OCI-LY1 (cell line): Measurements from ENCODE around the gene LAMC1.

Experiments used
- H2AFZ ChIP-seq: fragments of 200-600 bp; sonication (generic), shearing (Covaris generic); 2 replicates; pipeline ENCODE4 v1.6.0; 2014; ENCODE audit warnings: antibody characterized with exemption, mild to moderate bottlenecking, low read length
- H3F3A ChIP-seq: fragments of 200-600 bp; sonication (generic), shearing (Covaris generic); 2 replicates; pipeline ENCODE4 v1.6.0; 2014; ENCODE audit warnings: mild to moderate bottlenecking, antibody characterized with exemption, low read length, moderate library complexity; ENCODE audit not compliant: insufficient read depth
- H3K27ac ChIP-seq: fragments of 200-600 bp; sonication (generic); 2 replicates; pipeline ENCODE4 v1.5.1; 2014; ENCODE audit warnings: low read length, mixed run types, mild to moderate bottlenecking, low read depth; ENCODE audit not compliant: poor library complexity, severe bottlenecking
- H3K27me3 ChIP-seq: fragments of 200-600 bp; sonication (generic); 2 replicates; pipeline ENCODE4 v1.6.0; 2014; ENCODE audit warnings: antibody characterized with exemption, mild to moderate bottlenecking, low read length, moderate library complexity; ENCODE audit not compliant: insufficient read depth
- H3K36me3 ChIP-seq: fragments of 200-600 bp; sonication (generic); 2 replicates; pipeline ENCODE4 v1.6.1; 2014; ENCODE audit warnings: mild to moderate bottlenecking, antibody characterized with exemption, low read length, moderate library complexity, mixed read lengths; ENCODE audit not compliant: insufficient read depth
- H3K4me1 ChIP-seq: fragments of 200-600 bp; sonication (generic); 2 replicates; pipeline ENCODE4 v1.5.1; 2014; ENCODE audit warnings: mild to moderate bottlenecking, low read length, moderate library complexity; ENCODE audit not compliant: insufficient read depth, severe bottlenecking
- H3K4me2 ChIP-seq: fragments of 200-600 bp; sonication (generic), shearing (Covaris generic); 2 replicates; pipeline ENCODE4 v1.6.1; 2014; ENCODE audit warnings: low read length
- H3K4me3 ChIP-seq: fragments of 200-600 bp; sonication (generic); 2 replicates; pipeline ENCODE4 v1.5.1; 2014; ENCODE audit warnings: low read length, low read depth, mild to moderate bottlenecking, mixed read lengths; ENCODE audit not compliant: poor library complexity, severe bottlenecking
- H3K79me2 ChIP-seq: fragments of 200-600 bp; shearing (Covaris generic); 2 replicates; pipeline ENCODE4 v1.6.1; 2016; ENCODE audit warnings: mixed run types, low read length, mixed read lengths; ENCODE audit not compliant: insufficient read depth
- H3K9ac ChIP-seq: fragments of 200-600 bp; sonication (generic), shearing (Covaris generic); 2 replicates; pipeline ENCODE4 v1.6.1; 2014; ENCODE audit warnings: mild to moderate bottlenecking, low read length, mixed read lengths
- H3K9me2 ChIP-seq: fragments of 200-600 bp; sonication (generic), shearing (Covaris generic); 2 replicates; pipeline ENCODE4 v1.6.1; 2014; ENCODE audit warnings: low read depth, mild to moderate bottlenecking, low read length, mixed read lengths
- H3K9me3 ChIP-seq: fragments of 200-600 bp; shearing (Covaris generic); 2 replicates; pipeline ENCODE4 v1.6.1; 2014; ENCODE audit warnings: low read length, mixed read lengths
- H4K20me1 ChIP-seq: fragments of 200-600 bp; sonication (generic), shearing (Covaris generic); 2 replicates; pipeline ENCODE4 v1.6.0; 2016; ENCODE audit warnings: mild to moderate bottlenecking, low read length; ENCODE audit not compliant: insufficient read depth
- CTCF ChIP-seq: fragments of 200-600 bp; sonication (generic), shearing (Covaris generic); IDR thresholded peaks from 2 replicates; pipeline ENCODE4 v1.5.1; 2017; ENCODE audit warnings: mild to moderate bottlenecking, antibody characterized with exemption, low read length, moderate library complexity, mixed read lengths
- EZH2 ChIP-seq: fragments of 200-600 bp; sonication (generic), shearing (Covaris generic); IDR thresholded peaks from 2 replicates; pipeline ENCODE4 v1.8.0; 2017; ENCODE audit warnings: borderline replicate concordance, mixed run types, mild to moderate bottlenecking, antibody characterized with exemption, low read length, moderate library complexity, mixed read lengths

The LAMC1 gene

GRCh38 chr1:182995894-182996293 lies 27.3 kb upstream of the LAMC1 start:
- TF ChIP-seq CTCF: no peak
- no peak for TF ChIP-seq EZH2
- Histone ChIP-seq H3K9me3 (no peaks in the 10 kb centered on the region), H3K27ac (no peak overlapping the region), H3K4me2 (no peak overlapping the region), H3K4me1 (no peaks in the 10 kb centered on the region), H3K4me3 (no peak overlapping the region), H3K9ac (no peak overlapping the region), H3K79me2 (no peaks in the 10 kb centered on the region), H4K20me1 (no peaks in the 10 kb centered on the region), H3F3A (no peaks in the 10 kb centered on the region), H2AFZ (no peak overlapping the region), H3K27me3 (no peaks in the 10 kb centered on the region), H3K36me3 (no peaks in the 10 kb centered on the region), H3K9me2 (no peaks in the 10 kb centered on the region)

- Histone ChIP-seq H3K9me2 (no peaks in the 10 kb centered on the region), H3K9me3 (no peaks in the 10 kb centered on the region), H3K9ac (no peak overlapping the region), H3K36me3 (no peaks in the 10 kb centered on the region), H3K27me3 (no peaks in the 10 kb centered on the region), H3K27ac (no peak overlapping the region), H3K4me2 (no peak overlapping the region), H3K4me1 (no peaks in the 10 kb centered on the region), H2AFZ (no peak overlapping the region), H3K79me2 (no peaks in the 10 kb centered on the region), H3F3A (no peaks in the 10 kb centered on the region), H3K4me3 (no peak overlapping the region), H4K20me1 (no peaks in the 10 kb centered on the region)
- TF ChIP-seq CTCF: no peak
- TF ChIP-seq EZH2: no peak
These were observed 26.4 kb upstream of the LAMC1 start for GRCh38 chr1:182996816-182997215.

GRCh38 chr1:182998482-182998881 lies 24.7 kb upstream of the LAMC1 start:
- TF ChIP-seq EZH2 (no peak), CTCF (no peak)
- Histone ChIP-seq H4K20me1 (no peaks in the 10 kb centered on the region), H3K36me3 (no peaks in the 10 kb centered on the region), H3K27me3 (no peaks in the 10 kb centered on the region), H3K4me2 (no peak overlapping the region), H3K9me3 (no peaks in the 10 kb centered on the region), H3K79me2 (no peaks in the 10 kb centered on the region), H3K9me2 (no peaks in the 10 kb centered on the region), H2AFZ (no peak overlapping the region), H3K27ac (no peak overlapping the region), H3K9ac (no peak overlapping the region), H3F3A (no peaks in the 10 kb centered on the region), H3K4me3 (no peak overlapping the region), H3K4me1 (no peaks in the 10 kb centered on the region)
